GM13977 (cell line): ENCODE measurements around the gene ALX4.

Experiments
- DNase-seq: peaks from one replicate; pipeline ENCODE4 v3.0.0; 2012; ENCODE audit warnings: low spot score
- in situ Hi-C: fragments of 300-500 bp; cut with MboI; formaldehyde crosslinking; loops from one replicate; pipeline ENCODE4 v1.12.0; 2022; ENCODE audit warnings: low sequenced_read_pairs, low pct_unique_long_range_greater_than_20kb, mixed read lengths, inconsistent platforms; ENCODE audit not compliant: unreplicated experiment
- TF ChIP-seq, protein P1 (sequence below): IDR thresholded peaks from 2 replicates; pipeline ENCODE4 v1.5.1; 2012; ENCODE audit warnings: mild to moderate bottlenecking, control low read depth; ENCODE audit not compliant: insufficient read depth; ENCODE audit errors: extremely low read depth, missing control alignments

ALX4 gene

DNA sequence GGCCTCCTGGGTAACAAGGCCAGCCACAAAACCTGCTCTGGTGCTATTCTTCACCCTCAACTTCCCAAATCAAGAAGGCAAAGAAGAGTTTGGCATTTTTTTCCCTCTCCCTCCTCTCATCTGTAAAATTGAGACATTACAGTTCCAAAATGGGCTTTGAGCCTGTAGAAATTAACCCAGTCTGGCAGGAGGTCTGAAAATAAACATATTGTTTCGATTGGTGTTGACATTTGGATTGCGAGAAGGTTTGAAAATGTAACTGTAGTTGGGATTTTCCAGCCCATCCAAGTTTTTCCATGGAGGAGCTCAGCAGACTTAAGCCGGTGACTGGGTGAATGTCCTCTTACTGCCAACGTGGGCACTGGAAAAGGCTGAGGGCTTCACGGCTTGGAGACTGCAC, 35.0 kb upstream of the ALX4 start:
- in situ Hi-C loops = no loop called here
- TF ChIP-seq, protein P1, sequence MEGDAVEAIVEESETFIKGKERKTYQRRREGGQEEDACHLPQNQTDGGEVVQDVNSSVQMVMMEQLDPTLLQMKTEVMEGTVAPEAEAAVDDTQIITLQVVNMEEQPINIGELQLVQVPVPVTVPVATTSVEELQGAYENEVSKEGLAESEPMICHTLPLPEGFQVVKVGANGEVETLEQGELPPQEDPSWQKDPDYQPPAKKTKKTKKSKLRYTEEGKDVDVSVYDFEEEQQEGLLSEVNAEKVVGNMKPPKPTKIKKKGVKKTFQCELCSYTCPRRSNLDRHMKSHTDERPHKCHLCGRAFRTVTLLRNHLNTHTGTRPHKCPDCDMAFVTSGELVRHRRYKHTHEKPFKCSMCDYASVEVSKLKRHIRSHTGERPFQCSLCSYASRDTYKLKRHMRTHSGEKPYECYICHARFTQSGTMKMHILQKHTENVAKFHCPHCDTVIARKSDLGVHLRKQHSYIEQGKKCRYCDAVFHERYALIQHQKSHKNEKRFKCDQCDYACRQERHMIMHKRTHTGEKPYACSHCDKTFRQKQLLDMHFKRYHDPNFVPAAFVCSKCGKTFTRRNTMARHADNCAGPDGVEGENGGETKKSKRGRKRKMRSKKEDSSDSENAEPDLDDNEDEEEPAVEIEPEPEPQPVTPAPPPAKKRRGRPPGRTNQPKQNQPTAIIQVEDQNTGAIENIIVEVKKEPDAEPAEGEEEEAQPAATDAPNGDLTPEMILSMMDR = no peak
- no peak for DNase-seq

- in situ Hi-C loops = no loop called here
- TF ChIP-seq, protein P1 = no peak
- no peak for DNase-seq
Observed at GRCh38 chr11:44344423-44344820, 34.5 kb upstream of the ALX4 start.

DNA sequence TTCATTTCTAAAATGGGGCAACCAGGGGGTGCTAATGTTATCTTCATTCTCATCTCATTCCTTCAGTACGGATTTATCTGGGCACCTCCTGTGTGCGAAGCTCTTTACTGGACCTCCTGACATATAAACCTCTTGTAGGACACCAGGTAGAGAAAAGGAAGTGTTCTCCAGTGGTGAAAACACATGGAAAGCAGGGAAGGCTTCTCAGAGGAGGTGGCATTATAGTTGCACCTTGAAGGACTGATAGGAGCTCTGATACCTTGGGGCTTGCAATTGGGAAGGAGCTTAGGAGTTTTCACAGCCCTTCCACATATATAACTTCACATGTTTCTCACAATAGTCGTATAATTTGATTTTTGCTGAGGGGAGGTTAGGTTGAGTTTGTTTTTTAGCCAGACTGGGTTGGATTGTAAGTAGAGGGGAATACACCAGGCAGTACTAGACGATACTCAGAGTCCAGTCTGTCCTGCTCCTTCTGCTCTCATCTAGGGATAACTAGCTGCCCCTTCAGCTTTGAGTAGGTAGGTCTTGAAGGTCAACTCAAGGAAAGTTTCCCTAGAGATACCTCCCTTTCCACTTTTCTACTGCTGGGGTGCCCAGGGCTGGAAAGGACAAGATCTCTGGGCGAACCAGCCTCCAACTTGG, 34.0 kb upstream of the ALX4 start:
- in situ Hi-C loops = no loop called here
- TF ChIP-seq, protein P1 = no peak
- DNase-seq = no peak

GRCh38 chr11:44342616-44343015, 32.7 kb upstream of the ALX4 start:
- in situ Hi-C loops = no loop called here

GRCh38 chr11:44340656-44341055, 30.7 kb upstream of the ALX4 start:
- TF ChIP-seq, protein P1 = no peak
- in situ Hi-C loops = no loop called here
- DNase-seq = no peak

More at GRCh38 chr11:44342616-44343015, 32.7 kb upstream of the ALX4 start:
- DNase-seq = no peak
- TF ChIP-seq, protein P1 = no peak

GRCh38 chr11:44339530-44339883, 29.6 kb upstream of the ALX4 start:
- DNase-seq = no peak
- TF ChIP-seq, protein P1 = no peak
- in situ Hi-C loops = no loop called here
